ENCODE results near the gene OSBPL7. TPM values are rescaled to one million over a fixed set of nuclear protein-coding genes. Genes with fewer than 3 reads are reported as not detected.

The OSBPL7 gene
- total RNA-seq, 4 donors from 2014 or later: 2.2 to 4.1 (median 3.8) TPM

- H3K27me3 ChIP-seq: peaks cover 14% of the 10 kb centered on the region
- ATAC-seq: no peak
- H3K36me3 ChIP-seq: peaks cover 0 to 48% of the 10 kb centered on the region in 2 donors
- TF ChIP-seq EP300 (IDR thresholded peaks at IDR 0.05) (no peak), POLR2AphosphoS5 (IDR thresholded peaks at IDR 0.05) (no peak), POLR2A (IDR thresholded peaks at IDR 0.05) (no peak)
- TF ChIP-seq, protein P1, sequence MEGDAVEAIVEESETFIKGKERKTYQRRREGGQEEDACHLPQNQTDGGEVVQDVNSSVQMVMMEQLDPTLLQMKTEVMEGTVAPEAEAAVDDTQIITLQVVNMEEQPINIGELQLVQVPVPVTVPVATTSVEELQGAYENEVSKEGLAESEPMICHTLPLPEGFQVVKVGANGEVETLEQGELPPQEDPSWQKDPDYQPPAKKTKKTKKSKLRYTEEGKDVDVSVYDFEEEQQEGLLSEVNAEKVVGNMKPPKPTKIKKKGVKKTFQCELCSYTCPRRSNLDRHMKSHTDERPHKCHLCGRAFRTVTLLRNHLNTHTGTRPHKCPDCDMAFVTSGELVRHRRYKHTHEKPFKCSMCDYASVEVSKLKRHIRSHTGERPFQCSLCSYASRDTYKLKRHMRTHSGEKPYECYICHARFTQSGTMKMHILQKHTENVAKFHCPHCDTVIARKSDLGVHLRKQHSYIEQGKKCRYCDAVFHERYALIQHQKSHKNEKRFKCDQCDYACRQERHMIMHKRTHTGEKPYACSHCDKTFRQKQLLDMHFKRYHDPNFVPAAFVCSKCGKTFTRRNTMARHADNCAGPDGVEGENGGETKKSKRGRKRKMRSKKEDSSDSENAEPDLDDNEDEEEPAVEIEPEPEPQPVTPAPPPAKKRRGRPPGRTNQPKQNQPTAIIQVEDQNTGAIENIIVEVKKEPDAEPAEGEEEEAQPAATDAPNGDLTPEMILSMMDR (IDR thresholded peaks at IDR 0.05): no peak
- 82 to 84% methylated on average over 9 of the region's 9 CpGs for WGBS, 2 donors (ENCODE audit: low coverage in 1 of 2)
- H3K9me3 ChIP-seq: no peaks in the 10 kb centered on the region
- H3K27ac ChIP-seq: no peak overlapping the region
- peaks cover 0 to 7% (median 0%) of the 10 kb centered on the region in 3 donors for H3K4me1 ChIP-seq
- no peak overlapping the region for H3K4me3 ChIP-seq
Observed at GRCh38 chr17:47806913-47807255, 14.7 kb downstream of the OSBPL7 start.

DNA sequence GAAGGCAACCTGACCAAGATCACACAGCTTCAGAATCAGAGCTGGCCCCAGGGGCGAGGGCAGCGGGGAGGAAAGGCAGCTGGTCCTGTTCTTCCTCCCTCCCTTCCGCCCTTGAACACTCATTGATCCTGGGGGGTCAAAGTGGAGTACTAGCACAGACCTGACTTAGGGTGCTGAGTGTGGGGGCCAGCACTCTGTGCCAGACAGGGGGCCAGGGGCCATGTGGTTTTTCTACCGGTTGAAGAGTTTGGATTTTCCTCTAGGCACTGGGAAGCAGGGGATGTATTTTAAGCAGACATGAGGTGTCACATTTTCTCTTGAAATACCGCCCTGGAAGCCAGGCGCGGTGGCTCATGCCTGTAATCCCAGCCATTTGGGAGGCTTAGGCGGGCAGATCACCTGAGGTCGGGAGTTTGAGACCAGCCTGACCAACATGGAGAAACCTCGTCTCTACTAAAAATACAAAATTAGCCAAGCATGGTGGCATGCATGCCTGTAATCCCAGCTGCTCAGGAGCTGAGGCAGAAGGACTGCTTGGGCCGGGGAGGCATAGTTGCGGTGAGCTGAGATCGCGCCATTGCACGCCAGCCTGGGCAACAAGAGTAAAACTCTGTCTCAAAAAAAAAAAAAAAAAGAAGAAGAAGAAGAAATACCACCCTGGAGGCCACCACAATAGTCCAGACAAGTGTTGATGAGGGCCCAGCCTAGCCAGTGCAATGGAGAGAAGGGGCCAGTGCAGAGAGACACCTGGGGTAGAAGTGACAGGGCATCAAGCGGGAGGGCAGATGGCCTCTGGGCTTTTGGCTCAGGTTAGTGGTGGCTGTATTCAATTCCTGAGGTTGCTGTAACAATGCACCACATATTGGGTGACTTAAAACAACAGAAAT, 15.3 kb downstream of the OSBPL7 start:
- ATAC-seq: no peak
- WGBS, 2 donors (ENCODE audit: low coverage in 1 of 2): 67 to 81% methylated on average over 1 to 4 of the region's 16 CpGs
- Histone ChIP-seq H3K27me3 (peaks cover 14% of the 10 kb centered on the region), H3K4me1 (peaks cover 0 to 7% (median 0%) of the 10 kb centered on the region in 3 donors), H3K36me3 (peaks cover 0 to 43% of the 10 kb centered on the region in 2 donors), H3K27ac (no peak overlapping the region), H3K9me3 (no peaks in the 10 kb centered on the region), H3K4me3 (no peak overlapping the region)
- TF ChIP-seq, protein P1 (IDR thresholded peaks at IDR 0.05): no peak
- TF ChIP-seq POLR2A (IDR thresholded peaks at IDR 0.05): no peak
- no peak for TF ChIP-seq POLR2AphosphoS5 (IDR thresholded peaks at IDR 0.05)
- TF ChIP-seq EP300 (IDR thresholded peaks at IDR 0.05): no peak

GRCh38 chr17:47804461-47804860, 17.1 kb downstream of the OSBPL7 start:
- no peak for TF ChIP-seq POLR2A (IDR thresholded peaks at IDR 0.05)
- TF ChIP-seq, protein P1 (IDR thresholded peaks at IDR 0.05): no peak
- TF ChIP-seq EP300 (IDR thresholded peaks at IDR 0.05): no peak
- no peak for TF ChIP-seq POLR2AphosphoS5 (IDR thresholded peaks at IDR 0.05)
- Histone ChIP-seq H3K27me3 (peaks cover 14% of the 10 kb centered on the region), H3K27ac (no peak overlapping the region), H3K4me3 (no peak overlapping the region), H3K9me3 (no peaks in the 10 kb centered on the region), H3K36me3 (peaks cover 0 to 30% of the 10 kb centered on the region in 2 donors), H3K4me1 (no peaks in the 10 kb centered on the region)
- no peak for ATAC-seq
- WGBS, 2 donors (ENCODE audit: low coverage in 1 of 2): 100% methylated on average over 1 of the region's 3 CpGs; no CpG with 5 or more reads in 1 of the 2 donors

GRCh38 chr17:47803751-47804150, 17.8 kb downstream of the OSBPL7 start:
- Histone ChIP-seq H3K36me3 (peaks cover 0 to 23% of the 10 kb centered on the region in 2 donors), H3K9me3 (no peaks in the 10 kb centered on the region), H3K27me3 (peaks cover 14% of the 10 kb centered on the region), H3K27ac (no peak overlapping the region), H3K4me1 (no peaks in the 10 kb centered on the region), H3K4me3 (no peak overlapping the region)
- ATAC-seq: no peak
- TF ChIP-seq, protein P1 (IDR thresholded peaks at IDR 0.05): no peak
- TF ChIP-seq EP300 (IDR thresholded peaks at IDR 0.05) (no peak), POLR2AphosphoS5 (IDR thresholded peaks at IDR 0.05) (no peak), POLR2A (IDR thresholded peaks at IDR 0.05) (no peak)
- 68 to 80% methylated on average over 5 to 6 of the region's 6 CpGs for WGBS, 2 donors (ENCODE audit: low coverage in 1 of 2)

GRCh38 chr17:47803201-47803600, 18.4 kb downstream of the OSBPL7 start:
- Histone ChIP-seq H3K36me3 (peaks cover 0 to 17% of the 10 kb centered on the region in 2 donors), H3K4me1 (no peaks in the 10 kb centered on the region), H3K27ac (no peak overlapping the region), H3K4me3 (no peak overlapping the region), H3K9me3 (no peaks in the 10 kb centered on the region), H3K27me3 (peaks cover 19% of the 10 kb centered on the region)
- TF ChIP-seq EP300 (IDR thresholded peaks at IDR 0.05) (no peak), POLR2AphosphoS5 (IDR thresholded peaks at IDR 0.05) (no peak)
- TF ChIP-seq, protein P1 (IDR thresholded peaks at IDR 0.05): no peak
- ATAC-seq: no peak
- WGBS, 2 donors (ENCODE audit: low coverage in 1 of 2): 0 to 33% methylated on average over 1 to 3 of the region's 5 CpGs

Data from gastroesophageal sphincter (tissue), 4 donors.